Urothelium cell line (cell line): ENCODE data around the gene MCM5.

Experiments used
- DNase-seq: peaks from one replicate; pipeline ENCODE4 v3.0.0; 2011; ENCODE audit warnings: low spot score, mixed read lengths
- FAIRE-seq: peaks from 2 replicates; lab custom pipeline; 2011; peaks lifted over from hg19 to GRCh38; lab: Jason Lieb, UNC

Gene MCM5

GRCh38 chr22:35400501-35400790, 506 bp downstream of the MCM5 start:
- no peak for FAIRE-seq
- peak; percentile 64 for DNase-seq

GRCh38 chr22:35401863-35402262, 1.9 kb downstream of the MCM5 start:
- FAIRE-seq, result no peak
- no peak for DNase-seq

- DNase-seq (no peak), FAIRE-seq (peak; percentile 40)
Observed at GRCh38 chr22:35403356-35403755, 3.4 kb downstream of the MCM5 start.

GRCh38 chr22:35404176-35404575, 4.2 kb downstream of the MCM5 start:
- FAIRE-seq (peak; percentile 75), DNase-seq (no peak)

GRCh38 chr22:35406443-35406842, 6.5 kb downstream of the MCM5 start:
- FAIRE-seq (peak; percentile 99), DNase-seq (no peak)

- no peak for FAIRE-seq
Observed at GRCh38 chr22:35407362-35407761, 7.4 kb downstream of the MCM5 start.

GRCh38 chr22:35409783-35410662, 10.1 kb downstream of the MCM5 start:
- DNase-seq, result no peak
- FAIRE-seq, result peak; percentile 97

More at GRCh38 chr22:35407362-35407761, 7.4 kb downstream of the MCM5 start:
- no peak for DNase-seq

GRCh38 chr22:35410663-35411034, 10.7 kb downstream of the MCM5 start:
- DNase-seq (no peak), FAIRE-seq (no peak)

- DNase-seq (no peak), FAIRE-seq (no peak)
Observed at GRCh38 chr22:35411102-35411501, 11.2 kb downstream of the MCM5 start.

- FAIRE-seq, result no peak
Observed at GRCh38 chr22:35413624-35414023, 13.7 kb downstream of the MCM5 start.

GRCh38 chr22:35417606-35418005, 17.7 kb downstream of the MCM5 start:
- DNase-seq, result no peak
- FAIRE-seq, result no peak

More at GRCh38 chr22:35413624-35414023, 13.7 kb downstream of the MCM5 start:
- DNase-seq, result no peak

- DNase-seq (no peak), FAIRE-seq (no peak)
Observed at GRCh38 chr22:35418088-35418487, 18.1 kb downstream of the MCM5 start.

- FAIRE-seq (no peak), DNase-seq (no peak)
Observed at GRCh38 chr22:35418731-35419130, 18.8 kb downstream of the MCM5 start.

GRCh38 chr22:35419756-35420155, 19.8 kb downstream of the MCM5 start:
- DNase-seq, result no peak

GRCh38 chr22:35421121-35421520, 21.2 kb downstream of the MCM5 start:
- FAIRE-seq, result no peak
- no peak for DNase-seq

More at GRCh38 chr22:35419756-35420155, 19.8 kb downstream of the MCM5 start:
- FAIRE-seq, result no peak

GRCh38 chr22:35422145-35422544, 22.2 kb downstream of the MCM5 start:
- FAIRE-seq, result no peak
- no peak for DNase-seq

- DNase-seq (no peak), FAIRE-seq (no peak)
Observed at GRCh38 chr22:35422936-35423335, 23.0 kb downstream of the MCM5 start.

- FAIRE-seq (no peak), DNase-seq (no peak)
Observed at GRCh38 chr22:35424081-35424480, 24.1 kb downstream of the MCM5 start.

GRCh38 chr22:35424761-35425160, 24.8 kb downstream of the MCM5 start:
- no peak for FAIRE-seq
- DNase-seq, result no peak

- no peak for DNase-seq
- FAIRE-seq, result no peak
Observed at GRCh38 chr22:35425546-35425945, 25.6 kb downstream of the MCM5 start.

- FAIRE-seq (no peak), DNase-seq (no peak)
Observed at GRCh38 chr22:35425971-35426800, 26.2 kb downstream of the MCM5 start.

- FAIRE-seq (no peak), DNase-seq (no peak)
Observed at GRCh38 chr22:35426801-35427140, 26.8 kb downstream of the MCM5 start.
